HS-27A (cell line): ENCODE measurements around the gene PPP1R37.
"Not testable (repeated sequence)": the region's sequence is repeated elsewhere in the genome, so short reads cannot be mapped to it uniquely, and the experiment has no call there.

Experiments
- DNase-seq: peaks from one replicate; pipeline ENCODE4 v3.0.0-alpha.2; 2012; ENCODE audit warnings: low read depth, missing footprints

The PPP1R37 gene

GRCh38 chr19:45095496-45096413 is 2.8 kb downstream of the PPP1R37 start:
- no peak for DNase-seq

DNA sequence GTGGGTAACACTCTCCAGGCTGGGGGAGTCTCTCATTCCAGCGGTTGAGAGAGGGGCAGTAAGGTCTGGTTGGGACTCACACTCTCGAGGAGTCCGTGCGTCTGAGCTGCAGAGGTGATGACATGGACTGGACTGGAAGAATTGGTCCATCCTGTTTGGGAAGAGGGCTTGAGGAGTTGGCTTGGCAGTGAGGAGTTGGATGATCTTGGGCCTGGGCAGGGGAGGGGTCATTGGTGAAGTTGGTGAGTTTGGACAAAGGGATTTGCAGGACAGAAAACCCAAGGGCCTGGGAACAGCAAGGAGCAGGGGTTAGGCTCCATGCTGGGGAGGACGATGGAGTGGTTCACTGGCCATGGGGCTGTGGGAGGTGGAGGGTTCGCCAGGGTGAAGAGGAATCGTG is 3.7 kb downstream of the PPP1R37 start:
- no peak for DNase-seq

- DNase-seq, result no peak
These were observed 4.4 kb downstream of the PPP1R37 start for GRCh38 chr19:45097450-45097775.

DNA sequence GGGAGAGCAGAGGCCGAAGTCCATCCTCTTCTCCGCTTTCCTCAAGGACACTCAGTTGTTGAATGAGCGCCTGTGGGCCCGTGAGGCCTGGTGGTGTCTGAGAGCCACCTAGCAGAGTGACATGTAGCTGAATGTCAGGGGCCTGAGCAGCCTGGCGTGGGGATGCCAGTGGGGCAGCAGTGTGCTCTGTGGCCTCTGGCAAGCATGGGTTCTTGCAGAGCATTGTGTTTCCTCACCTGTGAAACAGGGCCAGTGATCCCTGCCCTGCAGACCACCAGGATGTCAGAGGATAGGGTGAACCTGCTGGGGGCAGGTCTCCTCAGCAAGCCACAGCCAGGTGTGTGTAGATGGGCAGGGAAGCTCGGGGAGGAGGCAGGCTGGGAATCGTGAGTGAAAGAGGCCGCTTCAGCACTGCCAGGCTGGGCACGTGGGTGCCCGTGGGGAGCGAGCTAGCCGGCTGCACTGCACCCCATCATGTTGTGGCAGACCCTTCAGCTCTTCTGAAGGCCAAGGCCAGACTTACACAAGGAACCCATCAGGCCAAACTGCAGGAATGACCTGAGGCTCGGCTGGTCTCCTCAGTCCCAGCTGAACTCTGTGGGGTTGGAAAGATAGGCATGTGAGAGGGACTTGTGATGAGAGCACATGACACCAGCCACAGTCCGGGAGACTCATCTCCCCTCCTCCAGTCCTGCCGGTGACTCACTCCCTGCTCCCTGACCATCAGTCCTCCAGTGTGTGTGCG is 5.0 kb downstream of the PPP1R37 start:
- peak; percentile 73 for DNase-seq

- no peak for DNase-seq
These were observed 5.8 kb downstream of the PPP1R37 start for GRCh38 chr19:45098521-45099466.

DNA sequence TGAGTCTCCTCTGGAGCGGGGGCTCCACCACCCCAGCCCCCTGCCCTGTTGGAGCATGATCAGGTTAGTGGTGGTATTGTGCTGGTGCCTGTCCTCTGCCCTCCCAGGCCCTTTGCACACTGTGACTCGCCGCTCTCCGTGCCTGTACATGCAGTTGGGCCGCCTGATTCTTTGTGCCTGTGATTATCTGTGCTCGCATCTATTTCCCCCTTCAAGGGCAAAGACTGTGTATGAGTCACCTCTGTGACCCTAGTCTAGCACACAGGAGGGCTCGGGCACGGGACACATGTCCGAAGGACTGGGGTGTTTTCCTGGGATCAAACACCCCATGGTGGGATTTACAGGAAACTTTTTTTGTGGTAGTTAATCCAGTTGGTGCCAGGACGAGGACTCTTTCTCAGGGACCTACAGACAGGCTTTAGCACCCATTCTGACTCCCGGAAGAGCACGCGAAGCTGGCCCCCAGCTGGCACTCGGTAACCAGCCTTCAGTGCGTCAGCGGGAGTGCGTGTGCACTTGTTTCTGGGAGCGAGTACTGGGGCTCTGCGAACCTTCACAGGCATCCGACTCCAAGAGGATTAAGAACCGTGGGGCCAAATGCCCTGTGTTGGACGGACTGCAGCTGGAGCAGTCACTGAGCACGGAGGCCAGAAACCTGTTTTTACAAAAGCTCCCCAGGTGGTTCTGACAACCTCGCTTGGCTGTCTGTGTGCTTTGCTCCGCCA is 6.7 kb downstream of the PPP1R37 start:
- no peak for DNase-seq

DNA sequence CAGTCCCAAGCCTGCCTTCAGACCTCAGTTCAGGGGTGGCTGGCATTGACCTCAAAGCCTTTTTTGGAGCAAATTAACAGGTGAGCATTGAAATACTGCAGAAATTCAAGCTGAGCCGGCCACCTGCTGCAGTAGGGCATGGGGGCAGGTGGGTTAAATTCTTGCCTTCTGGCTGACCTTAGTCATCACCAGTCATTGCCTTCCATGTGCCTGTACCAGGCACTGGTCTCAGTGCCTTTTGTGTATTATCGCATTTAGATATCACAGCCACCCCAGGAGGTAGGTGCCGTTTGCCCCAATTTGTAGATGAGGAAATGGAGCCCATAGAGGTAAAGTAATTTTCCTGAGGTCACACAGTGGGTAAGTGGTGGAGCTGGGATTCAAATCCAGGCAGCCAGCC is 7.2 kb downstream of the PPP1R37 start:
- no peak for DNase-seq

GRCh38 chr19:45100846-45101252 is 7.9 kb downstream of the PPP1R37 start:
- no peak for DNase-seq

- DNase-seq, result no peak
These were observed 8.8 kb downstream of the PPP1R37 start for GRCh38 chr19:45101806-45102205.

GRCh38 chr19:45102481-45102880 is 9.5 kb downstream of the PPP1R37 start:
- no peak for DNase-seq

DNA sequence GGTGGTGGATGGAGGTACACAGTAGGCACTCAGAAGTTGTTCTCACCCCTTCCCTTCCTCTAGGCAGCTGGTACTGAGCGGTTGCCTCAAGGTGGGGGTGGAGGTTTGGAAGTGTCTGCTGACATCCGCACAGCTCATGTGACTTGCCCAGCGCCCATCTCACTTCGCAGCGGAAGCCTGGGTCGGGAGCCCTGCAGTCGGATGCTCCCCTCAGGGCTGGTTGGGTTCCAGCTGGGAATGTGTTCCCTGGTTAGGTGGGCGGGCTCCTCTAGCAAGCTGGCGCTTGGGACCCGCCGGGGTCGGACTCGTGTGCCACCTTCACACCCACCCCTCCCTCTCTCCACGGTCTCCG is 10.2 kb downstream of the PPP1R37 start:
- no peak for DNase-seq

DNA sequence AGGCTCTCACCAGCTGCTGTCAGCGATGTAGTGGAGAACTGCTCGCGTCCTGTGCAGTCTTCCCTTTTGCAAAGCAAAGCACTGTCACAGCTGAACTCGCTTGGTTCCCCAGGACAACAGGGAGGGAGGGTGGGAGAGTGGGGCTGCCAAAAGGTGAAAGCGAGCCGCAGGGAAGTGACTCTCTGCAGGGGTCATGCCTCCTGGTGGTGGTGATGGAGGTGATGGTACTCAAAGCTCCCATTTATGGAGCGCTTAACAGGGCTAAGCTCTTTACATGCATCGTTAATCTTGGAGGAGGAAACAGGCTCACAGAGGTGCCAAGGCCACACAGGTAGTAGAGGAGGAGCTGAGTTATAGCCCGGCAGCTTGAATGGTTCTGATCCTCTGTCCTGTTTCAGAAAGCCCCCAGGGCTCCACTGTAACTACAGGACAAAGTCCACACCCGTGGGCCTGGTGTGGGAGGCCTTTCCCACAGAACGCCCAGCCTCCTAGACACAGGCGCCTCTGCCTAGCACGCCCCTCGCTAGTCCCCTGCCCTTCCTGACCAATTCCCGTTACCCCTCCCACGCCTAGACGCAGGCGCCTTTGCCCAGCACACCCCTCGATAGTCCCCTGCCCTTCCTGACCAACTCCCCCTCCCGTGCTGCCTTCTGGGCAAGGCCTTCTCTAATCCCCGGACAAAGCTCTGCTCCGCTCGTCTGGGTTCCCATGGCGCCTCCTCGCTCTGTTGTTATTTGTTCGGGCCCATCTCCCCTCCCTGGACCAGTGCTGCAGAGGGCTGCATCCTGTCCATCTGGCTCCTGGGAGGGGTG is 10.7 kb downstream of the PPP1R37 start:
- DNase-seq, result no peak

GRCh38 chr19:45104658-45105349 is 11.8 kb downstream of the PPP1R37 start:
- DNase-seq, result no peak

- not testable (repeated sequence) for DNase-seq
These were observed 13.4 kb downstream of the PPP1R37 start for GRCh38 chr19:45106363-45106762.

DNA sequence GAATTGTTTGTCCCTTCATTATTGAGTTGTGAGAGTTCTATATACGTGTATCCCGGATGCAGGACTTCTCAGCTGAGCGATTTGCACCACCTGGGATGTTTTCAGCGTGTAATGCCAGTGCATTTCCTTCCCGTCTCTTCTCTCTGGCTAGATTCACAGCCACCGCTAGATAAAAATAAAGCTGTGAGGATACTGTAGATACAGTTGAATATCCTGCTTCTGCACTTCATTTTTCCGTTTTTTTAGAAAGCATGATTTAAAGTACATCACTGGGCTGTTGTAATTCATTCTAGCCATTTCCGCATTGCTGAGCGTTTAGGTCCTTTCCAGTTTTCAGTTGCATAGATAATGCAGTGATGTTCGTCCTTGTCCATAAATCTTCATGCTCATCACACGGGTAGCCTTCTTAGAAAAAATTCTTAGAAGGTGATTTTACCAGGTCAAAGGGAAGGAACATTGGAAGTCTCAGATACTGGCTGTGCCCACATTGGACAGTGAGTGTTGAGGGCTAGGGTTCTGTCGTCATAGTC is 14.7 kb downstream of the PPP1R37 start:
- no peak for DNase-seq

GRCh38 chr19:45110851-45111266 is 17.9 kb downstream of the PPP1R37 start:
- DNase-seq, result no peak

- DNase-seq, result no peak
These were observed 19.3 kb downstream of the PPP1R37 start for GRCh38 chr19:45112111-45112827.

- no peak for DNase-seq
These were observed 20.6 kb downstream of the PPP1R37 start for GRCh38 chr19:45113628-45114027.

DNA sequence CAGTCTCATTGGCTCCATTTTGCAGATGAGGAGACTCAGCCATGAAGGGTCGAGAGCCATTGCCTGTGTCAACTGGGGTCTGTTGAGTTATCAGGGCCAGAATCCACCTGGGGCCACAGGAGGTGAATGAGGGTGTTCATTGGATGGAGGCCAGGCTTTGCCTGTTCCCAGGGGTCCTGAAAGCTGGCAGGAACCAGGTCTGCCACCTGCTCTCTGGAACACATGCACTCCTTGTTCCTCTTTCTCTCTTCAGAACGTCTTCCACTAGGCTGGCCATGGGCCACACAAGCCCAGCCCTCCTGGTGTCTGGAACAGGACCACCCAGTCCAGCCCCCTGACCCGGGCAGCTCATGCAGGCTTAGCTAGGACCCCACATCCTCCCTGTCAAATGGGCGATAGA is 21.1 kb downstream of the PPP1R37 start:
- DNase-seq, result no peak
